Tongue (tissue), 2 donors: ENCODE data around the gene RFTN1. TPM values are rescaled to one million over a fixed set of nuclear protein-coding genes. Genes with fewer than 3 reads are reported as not detected.
"Not testable (repeated sequence)": the region's sequence is repeated elsewhere in the genome, so short reads cannot be mapped to it uniquely, and the experiment has no call there.

Source experiments
- DNase-seq: peaks from one replicate; pipeline ENCODE4 v3.0.0-alpha.2; 2015
- total RNA-seq: library from RNA; depleted of rRNA; stranded (reverse); fragments of >200 nt; gene quantifications from one replicate; pipeline ENCODE4 v1.2.3, GENCODE V29; 2014

The RFTN1 gene
- total RNA-seq, 1 donor from 2014 or later: 23.7 TPM

DNA sequence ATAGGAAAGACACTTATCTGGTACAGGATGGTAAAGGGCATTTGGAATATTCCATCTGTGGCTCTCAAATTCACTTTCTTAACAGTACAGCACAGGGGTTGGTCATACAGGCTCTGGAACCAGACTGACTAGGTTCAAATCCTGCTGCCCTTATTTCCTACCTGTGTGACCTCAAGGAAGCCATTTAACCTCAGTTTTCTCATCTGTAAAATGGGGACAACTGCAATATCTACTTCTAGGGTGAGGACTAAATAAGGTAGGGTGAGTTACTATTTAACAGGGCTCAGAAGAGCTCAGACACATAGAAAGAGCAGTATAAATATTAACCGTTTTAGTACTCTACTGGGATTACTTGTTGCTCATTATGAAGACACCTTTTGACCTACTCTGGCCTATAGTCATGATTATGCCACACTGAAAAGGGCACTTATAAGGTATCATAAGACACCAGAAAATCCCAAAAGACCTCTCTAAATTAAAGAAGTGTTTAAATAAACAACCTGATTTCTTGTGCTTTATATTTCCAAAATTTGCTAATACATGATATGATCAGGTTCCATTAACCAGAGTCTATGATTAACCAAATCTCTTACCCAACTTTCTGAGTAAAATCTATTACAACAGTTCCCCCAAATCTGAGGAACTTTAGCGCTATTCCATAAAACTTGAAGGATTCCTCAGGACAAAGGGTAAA is 6.5 kb downstream of the RFTN1 start:
- DNase-seq: no peak

DNA sequence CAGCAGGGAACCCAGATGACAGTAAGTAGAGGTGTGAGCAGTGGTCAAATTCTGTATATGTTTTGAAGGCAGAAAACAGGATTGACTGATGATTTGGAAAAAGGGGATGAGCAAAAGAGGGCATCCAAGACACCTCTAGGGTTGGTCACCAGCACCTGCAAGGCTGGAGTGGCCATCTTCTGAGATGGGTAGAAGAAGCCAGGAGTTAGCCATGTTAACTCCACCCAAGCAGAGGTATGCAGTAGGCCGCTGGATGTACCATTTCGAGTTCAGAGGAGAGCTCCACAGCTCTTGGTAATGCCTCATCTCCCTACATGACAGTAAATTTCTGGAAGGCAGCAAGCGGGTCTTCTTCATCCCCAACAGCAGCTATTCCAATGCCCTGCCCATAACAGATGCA is 7.0 kb downstream of the RFTN1 start:
- no peak for DNase-seq

DNA sequence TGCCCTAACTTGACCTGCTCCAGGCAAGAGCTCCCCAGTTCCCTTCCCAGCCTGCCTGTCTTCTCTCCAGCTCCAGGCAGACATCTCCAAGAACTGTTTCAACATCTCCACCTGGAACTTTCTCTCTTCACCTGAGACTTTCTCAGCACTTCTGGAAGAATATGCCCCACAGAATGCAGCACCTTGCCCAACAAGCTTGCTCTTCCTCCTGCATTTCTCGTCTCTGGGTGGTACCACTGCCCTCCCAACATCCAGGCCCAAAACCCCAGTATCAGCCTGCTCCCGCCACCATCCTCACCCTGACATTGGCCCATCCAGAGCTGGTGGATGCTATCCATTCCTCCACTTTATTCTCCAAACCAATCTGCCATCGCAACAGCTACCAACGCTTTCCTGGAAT is 8.8 kb downstream of the RFTN1 start:
- DNase-seq: no peak

DNA sequence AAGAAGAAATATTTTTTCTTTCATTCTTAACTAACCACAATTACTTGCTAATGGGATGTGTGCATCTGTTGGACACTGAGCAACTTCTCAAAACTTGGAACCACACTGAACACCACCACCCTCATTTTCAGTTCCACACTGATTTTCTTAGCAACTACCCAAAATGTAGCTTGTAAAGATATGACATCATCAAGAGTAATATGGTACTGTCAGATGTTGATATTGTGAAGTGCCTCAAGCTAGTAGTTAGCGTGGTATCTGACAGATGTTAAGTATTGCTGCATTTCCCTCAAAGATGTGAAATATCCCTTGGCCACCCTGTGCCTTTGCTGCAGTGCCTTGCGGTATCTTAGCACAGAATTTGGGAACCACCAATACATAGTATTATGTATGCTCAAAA is 9.3 kb downstream of the RFTN1 start:
- DNase-seq: no peak

DNA sequence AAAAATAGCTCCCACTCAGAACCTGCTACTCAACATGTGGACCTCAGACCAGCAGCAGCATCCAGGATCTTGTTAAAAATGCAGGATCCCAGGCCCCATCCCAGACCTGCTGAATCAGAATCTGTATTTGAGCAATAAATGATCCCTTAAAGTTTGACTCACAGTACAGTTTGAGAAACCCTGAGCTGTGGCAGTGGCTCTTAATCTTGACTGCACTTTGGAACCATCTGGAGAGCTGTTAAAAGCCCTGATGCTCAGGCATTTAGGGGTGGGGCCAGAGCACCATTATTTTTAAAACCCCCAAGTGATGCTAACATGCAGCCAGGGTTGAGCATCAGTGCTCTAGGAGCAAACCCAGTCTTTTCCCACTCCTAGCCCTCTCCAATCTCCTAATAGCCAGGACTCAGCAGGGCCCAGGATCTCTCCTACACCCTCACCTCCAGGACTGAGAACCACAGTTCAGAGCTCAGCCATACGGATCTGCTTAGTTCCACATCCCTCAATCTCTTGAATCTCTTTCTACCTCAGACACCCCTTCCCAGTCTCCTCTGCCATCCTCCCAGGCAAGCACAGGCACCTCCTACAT is 10.2 kb downstream of the RFTN1 start:
- no peak for DNase-seq

DNA sequence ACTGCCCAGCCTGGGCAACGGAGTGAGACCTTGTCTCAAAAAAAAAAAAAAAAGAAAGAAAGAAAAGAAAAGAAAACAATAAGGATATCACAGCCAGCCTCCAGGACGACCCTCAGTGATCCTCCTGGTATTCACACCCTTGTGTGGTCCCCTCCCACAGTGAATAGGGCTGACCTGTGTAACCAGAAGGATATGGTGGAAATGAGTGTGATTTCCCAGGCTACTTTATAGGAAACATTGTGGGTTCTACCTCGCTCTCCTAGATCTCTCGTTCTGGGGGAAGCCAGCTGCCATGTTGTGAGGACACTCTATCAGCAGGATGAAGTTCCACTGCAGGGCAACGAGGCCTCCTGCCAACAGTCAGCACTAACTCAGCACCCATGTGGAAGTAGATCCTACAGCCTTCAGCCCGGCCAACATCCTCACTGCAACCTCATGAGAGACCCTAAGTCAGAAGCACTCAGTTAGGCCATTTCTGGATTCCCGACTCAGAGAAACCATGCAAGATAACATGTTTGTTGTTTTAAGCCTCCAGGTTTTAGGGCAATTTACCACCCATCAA is 11.1 kb downstream of the RFTN1 start:
- no peak for DNase-seq

DNA sequence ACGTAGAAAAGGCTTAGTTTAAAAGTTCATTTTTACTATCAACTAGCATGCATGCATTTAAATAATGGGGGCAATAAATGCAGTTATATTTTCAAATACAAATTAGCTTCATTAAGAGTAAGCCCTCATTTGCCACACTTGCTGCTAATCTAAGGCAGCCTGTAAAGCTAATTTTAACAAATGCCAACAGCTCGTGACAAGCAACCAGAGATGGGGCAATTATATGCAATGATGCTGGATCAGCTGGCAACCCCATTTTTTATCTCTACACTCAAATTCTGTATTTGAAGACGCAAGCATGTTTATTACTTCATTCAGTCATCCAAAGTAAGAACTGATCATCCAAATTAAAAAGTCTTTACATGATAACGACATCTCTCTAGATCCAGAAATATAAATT is 12.1 kb downstream of the RFTN1 start:
- DNase-seq: no peak

DNA sequence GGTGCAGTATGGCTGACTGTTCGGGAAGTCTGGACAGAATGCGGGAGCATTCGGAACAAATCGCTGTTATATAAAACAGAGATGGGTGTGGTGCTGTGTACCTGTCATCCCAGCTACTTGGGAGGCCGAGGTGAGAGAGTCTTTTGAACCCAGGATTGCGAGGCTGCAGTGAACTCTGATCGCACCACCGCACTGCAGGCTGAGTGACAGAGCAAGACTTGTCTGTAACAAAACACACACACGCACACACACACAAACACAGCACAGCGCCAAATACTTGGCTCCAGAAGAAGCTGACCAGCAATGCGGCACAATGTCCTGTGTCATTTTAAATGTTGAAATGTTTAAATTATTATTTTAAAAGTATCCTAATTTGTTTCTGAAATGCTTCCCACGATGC is 12.6 kb downstream of the RFTN1 start:
- no peak for DNase-seq

DNA sequence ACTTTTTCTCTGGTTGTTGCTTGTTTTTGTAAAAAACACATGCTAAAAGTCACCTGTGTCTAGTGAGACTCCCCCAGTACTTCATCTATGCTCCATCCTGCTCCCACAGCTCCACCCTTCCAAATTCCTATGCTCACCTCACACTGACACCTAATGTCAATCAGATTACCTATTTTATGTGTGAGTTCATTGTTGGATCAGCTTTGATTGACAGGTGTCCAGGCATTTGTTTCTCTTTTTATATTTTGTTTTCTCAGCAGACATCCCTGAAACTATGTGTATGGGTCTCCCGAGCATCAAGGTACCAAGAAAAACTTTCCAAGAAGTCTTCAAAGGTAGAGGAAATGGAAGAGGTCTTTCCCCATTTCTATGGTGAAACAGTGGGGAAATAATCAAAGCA is 13.4 kb downstream of the RFTN1 start:
- no peak for DNase-seq

DNA sequence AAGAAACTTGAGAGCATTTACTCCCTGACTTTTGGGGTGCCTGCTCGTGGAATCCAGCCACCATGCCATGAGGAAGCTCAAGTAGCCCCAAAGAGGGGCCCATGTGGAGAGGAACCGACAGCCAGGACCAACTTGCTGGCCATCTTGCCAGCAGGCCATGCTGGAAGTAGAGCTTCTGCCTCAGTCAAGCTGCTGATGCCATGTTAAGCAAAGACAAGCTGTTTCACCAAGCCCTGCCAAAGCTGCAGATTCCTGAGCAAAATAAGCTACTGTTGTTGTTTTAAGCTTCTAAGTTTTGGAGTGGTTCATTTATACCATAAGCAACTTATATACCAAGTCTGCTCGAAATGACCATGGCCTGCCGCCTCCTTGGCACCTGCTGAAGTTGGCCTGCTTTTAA is 14.1 kb downstream of the RFTN1 start:
- no peak for DNase-seq

DNA sequence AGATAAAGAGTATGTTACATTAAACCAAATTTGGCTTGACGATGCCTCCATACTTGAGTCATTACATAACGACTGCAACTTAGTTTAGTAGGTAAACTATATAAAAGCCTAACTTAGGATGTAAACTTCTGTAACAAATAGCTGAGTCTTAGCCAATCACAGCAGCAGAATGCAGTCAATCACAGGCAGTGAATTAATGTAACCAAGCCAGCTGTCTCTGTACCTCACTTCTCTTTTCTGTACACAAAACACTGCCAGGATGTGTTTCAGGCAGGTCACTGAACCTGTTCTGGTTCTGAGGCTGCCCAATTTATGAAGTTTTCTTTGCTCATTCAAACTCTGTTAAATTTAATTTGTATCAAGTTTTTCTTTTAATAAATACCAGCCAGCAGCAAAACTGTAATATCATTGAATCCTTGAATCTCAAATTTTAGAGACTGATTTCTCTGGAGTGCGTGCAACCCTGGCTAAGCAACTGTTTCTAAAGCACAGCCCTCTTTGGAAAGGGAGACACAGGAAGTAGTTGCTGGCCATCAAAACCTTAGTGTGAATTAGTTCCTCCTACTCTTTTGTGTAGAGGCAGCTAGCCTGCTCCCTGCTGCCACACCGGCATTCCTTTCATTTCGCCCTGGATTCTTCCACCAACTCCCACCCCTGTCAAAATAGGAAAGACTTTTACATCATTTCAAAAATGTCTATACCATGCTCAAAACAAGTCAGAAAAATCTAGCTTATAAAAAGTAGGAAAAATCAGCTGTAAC is 15.2 kb downstream of the RFTN1 start:
- no peak for DNase-seq

DNA sequence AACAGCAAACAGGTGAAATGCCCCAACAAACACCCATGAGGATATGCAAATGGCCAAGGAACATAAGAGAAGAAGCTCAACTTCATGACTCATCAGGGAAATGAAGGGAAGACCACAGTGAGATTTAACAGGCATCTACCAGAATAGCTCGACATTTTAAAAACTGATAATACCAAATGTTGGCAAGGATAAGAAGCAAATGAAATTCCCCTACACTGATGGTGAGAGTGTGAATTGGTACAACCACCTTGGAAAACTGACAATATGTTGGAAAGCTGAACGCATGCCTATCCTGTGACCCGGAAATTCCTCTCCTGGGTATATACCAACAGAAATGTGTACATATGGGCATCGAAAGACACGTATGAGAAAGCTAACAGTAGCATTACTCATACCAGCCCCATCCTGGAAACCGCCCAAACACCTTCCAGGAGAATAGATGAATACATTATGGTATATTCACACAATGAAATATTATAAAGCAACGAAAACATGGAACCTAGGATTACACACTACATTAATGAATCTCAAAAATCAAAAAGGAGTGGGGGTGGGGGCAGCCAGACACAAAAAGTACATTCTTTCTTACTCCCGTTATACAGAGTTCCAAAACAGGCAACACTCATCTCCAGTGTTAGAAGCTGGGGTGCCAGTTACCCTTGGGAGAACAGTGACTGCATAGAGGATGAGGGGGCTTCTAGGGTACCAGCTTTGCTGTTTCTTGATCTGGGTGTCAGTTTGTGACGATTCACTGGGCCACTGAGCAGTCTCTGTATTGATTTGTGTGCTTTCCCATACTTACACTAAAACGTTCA is 16.9 kb downstream of the RFTN1 start:
- DNase-seq: no peak

DNA sequence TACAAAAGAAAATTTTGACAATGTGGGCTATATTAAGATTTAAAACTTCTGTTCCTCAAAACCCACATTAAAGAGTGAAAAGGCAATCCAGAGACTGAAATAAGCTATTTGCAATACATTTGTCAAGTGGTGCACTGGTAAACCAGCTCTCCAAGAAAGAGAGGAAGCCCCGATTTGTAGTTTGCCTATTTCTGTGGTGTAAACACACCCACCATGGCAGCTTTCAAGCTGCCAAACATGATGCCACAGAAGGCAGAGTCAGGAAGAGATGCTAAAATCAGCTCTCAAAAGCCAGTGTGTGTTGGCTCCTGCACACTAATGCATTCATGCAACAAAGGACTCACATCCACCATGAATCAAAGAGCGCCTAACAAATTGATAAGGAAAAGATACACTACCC is 17.5 kb downstream of the RFTN1 start:
- DNase-seq: no peak

DNA sequence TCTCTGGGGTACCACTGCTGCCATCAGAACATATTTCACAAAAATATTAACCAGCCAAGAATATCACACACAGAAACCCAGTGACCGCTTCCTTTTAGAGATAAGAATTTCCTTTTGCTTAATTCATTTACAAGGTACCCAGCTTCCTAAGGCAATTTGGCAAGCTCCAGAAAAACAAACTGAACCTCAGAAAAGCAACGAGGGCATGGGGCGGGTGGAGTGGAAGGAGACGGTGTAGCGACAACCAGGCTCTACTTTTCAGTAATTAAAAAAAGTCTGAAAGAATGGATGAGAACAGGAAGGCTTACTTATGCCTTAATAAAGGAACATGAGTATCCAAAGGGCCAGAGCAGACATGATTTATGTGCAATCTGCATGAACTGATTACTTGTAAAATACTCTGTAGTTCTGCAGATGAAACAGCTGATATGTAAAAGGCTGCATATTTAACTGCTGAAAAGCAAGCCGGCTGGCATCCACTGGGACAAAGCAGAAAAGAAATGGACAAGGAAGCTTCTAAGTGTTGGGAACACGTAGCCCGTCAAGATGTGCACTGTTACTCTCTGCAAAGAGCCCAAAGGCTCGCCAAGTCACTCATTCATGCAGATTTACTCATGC is 18.6 kb downstream of the RFTN1 start:
- no peak for DNase-seq

DNA sequence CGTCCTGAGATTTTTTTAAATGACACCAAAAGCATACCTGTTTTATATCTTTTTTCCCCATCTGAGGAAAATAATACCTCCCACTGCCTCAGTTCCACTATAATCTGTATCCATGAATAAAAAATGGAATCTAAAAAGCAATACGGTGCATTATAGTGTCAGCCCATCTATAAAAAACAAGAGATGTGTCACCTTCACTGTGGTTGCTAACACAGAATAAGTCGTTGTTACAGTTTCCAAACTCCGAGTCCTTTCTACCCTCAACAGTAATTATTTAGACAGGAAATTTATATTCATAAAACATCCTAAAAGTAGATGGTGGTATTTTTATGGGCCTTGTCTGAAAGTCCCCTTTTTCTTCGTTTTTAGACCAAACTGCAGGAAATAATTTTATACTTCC is 19.4 kb downstream of the RFTN1 start:
- DNase-seq: no peak

DNA sequence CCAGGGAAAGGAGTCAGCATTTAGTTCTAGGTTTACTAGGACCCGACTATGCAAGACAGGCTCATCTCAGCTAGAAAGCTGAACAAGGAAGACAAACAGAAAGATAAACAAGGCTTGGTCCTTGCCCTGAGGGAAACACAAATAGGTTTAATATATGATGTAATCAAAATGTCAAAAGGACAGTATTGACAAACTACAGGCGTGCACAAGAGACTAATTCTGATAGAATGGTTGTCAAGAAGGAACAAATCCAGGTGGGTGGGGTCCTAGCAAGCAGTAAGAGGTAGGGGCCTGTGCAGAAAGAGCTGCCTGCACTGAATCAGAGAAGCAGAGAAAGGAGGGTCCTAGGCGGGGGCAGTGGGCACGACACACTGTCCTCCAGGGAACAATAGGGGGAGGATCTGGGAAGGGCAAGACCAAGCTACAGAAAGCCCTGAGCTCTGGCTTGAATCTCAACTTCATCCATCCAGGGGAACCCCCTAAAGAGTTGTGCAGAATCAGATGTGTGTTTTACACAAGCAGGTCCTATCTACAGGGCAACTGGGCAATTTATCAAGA is 23.4 kb downstream of the RFTN1 start:
- no peak for DNase-seq

DNA sequence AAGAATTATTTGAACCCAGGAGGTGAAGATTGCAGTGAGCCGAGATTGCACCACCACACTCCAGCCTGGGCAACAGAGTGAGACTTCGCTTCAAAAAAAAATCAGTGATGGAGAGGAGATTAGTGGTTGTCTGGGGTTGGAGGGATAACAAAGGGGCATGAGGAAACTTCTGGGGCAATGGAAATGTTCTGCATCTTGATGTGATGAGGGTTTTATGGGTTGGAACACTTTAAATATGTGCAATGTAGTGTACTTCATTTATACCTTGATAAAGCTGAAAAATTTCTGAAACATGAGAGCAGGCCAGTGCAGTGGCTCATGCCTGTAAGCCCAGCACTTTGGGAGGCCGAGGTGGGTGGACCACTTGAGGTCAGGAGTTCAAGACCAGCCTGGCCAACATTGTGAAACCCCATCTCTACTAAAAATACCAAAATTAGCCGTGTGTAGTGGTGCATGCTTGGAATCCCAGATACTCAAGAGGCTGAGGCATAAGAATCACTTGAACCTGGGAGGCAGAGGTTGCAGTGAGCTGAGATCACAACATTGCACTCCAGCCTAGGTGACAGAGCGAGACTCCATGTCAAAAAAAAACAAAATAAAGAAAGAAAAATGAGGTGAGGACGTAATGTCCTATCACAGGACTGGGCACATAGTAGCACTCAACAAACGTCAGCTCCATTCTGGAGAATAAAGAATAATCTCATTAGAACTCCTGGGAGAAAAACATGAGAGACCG is 24.0 kb downstream of the RFTN1 start:
- DNase-seq: not testable (repeated sequence)

DNA sequence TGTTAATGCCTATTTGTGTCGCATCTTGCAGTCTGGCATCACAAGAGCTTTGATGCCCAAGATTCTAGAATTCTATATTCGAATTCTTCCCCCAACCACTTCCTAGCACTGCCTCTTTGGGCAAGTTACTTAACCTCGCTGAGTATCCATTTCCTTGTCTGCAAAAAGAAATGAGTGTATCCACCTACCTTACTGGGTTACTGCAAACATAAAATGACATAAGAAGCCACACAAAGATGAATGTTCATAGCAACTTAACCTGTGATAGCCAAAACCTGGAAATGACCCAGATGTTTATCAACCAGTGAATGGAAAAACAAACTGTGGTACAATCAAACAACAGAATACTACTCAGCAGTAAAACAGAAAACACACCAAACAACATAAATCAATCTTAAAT is 24.9 kb downstream of the RFTN1 start:
- DNase-seq: no peak

DNA sequence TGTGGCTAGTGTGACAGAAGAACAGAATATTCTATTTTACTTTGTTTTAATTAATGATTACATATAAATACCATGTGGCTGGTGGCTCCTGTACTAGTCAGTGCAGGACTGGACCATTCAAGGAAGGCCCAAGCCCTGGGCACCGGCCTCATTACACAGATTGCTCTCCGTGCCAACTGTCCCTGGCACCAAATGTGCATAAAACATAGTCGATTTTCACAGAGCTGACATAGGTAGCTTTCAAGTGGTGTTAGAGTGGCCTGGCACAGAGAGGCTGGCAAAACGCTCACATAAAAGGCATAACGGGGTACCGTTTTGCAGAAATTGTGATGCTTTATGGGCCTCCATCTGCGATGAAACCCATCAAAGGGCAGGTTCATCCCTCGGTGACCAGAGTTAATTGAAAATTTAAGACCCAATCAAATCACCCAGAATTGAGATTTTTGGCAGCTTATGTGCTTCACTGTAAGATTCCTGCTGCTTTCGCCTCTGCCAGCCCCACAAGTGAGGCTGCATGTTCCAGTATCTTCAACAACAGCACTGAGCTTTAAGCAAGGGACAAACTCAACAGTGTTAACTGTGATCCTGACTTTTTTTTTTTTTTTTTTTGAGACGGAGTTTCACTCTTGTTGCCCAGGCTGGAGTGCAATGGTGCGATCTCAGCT is 25.9 kb downstream of the RFTN1 start:
- no peak for DNase-seq

DNA sequence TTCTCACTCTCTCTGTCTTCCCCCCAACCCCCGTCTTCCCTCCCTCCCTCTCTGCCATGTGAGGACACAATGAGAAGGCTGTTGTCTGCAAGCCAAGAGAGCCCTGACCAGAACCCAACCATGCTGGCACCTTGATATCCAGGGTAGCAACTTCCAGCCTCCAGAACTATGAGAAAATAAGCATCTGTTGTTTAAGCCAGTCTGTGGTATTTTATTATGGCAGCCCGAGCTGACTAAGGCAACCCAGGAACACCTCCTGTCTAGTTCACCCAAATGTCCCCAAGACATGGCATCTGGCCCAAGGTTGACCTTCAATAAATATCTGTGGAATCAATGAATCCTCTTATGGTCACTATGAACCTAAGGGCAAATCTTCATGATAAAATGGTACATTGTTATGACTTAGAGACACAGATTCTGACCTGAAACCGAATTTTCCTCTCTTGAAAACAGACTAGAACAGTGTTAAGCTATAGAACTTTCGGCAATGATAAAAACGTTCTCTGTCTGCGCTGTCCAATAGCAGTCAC is 26.5 kb downstream of the RFTN1 start:
- no peak for DNase-seq
